GM12891 (cell line): ENCODE measurements around the gene PRKCB.

Experiments
- POLR2A ChIP-seq: IDR thresholded peaks from 2 replicates; pipeline ENCODE4 v1.6.1; 2011; ENCODE audit warnings: low read depth, low read length, control low read depth
- POLR2AphosphoS5 ChIP-seq: IDR thresholded peaks from 2 replicates; pipeline ENCODE4 v1.6.1; 2011; ENCODE audit warnings: low read depth, low read length, control low read depth
- TAF1 ChIP-seq: IDR thresholded peaks from 2 replicates; pipeline ENCODE4 v1.6.1; 2011; ENCODE audit warnings: low read depth, low read length, control low read depth

DNA sequence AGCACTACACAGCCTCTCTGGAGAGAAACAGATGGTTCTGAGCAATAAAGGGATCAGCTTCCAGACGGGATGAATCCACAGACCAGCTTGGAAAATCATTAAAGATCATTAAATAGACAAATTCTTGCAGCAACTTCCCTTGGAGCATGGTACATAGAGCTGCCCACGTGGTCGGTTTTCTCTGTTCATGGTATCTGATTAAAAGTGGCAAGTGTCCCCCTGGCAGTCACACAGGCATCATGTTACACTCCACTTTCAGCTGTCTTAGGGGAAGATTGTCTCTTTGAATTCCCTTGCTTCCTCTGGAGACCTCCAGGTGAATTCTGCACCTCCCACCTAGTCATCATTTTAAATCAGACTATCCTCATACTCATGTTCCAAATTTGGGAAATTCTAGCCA lies 328.2 kb downstream of the PRKCB start:
- no peak for TF ChIP-seq POLR2A
- TF ChIP-seq POLR2AphosphoS5, result no peak
- TF ChIP-seq TAF1, result no peak
